ENCODE data around the gene TRIM59. TPM values are rescaled to one million over a fixed set of nuclear protein-coding genes. Genes with fewer than 3 reads are reported as not detected.
"Not testable (repeated sequence)": the region's sequence is repeated elsewhere in the genome, so short reads cannot be mapped to it uniquely, and the experiment has no call there.

TRIM59 gene
- total RNA-seq, 1 experiment from 2014 or later, result 20.8 TPM

DNA sequence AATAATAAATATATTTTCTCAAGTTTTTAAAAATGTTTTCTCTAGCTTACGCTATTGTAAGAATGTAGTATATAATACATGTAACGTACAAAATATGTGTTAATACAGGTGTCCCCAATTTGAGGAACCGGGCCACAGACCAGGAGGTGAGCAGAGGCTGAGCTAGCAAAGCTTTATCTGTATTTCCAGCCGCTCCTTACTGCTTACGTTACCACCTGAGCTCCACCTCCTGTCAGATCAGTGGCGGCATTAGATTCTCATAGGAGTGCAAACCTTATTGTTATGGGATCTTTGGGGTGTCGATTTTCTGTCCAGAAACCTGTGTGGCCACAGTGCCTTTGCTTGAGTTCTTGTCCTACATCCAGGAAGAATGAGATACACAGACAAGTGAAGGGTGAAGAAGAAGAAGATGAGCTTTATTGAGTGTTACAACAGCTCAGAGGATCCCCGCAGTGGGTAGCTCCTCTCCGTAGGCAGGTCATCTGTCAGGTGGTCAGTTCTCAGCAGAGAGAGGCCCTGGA lies 9.9 kb upstream of the TRIM59 start:
- no peak for DNase-seq
- Mint-ChIP-seq H3K4me1 (ENCODE audit: low read depth, unreplicated experiment) (no peaks in the 10 kb centered on the region), H3K9me3 (ENCODE audit: low read depth, unreplicated experiment) (no peaks in the 10 kb centered on the region), H3K4me3 (ENCODE audit: low read depth, unreplicated experiment) (no peak overlapping the region), H3K27me3 (ENCODE audit: unreplicated experiment) (peaks cover 40% of the 10 kb centered on the region), H3K36me3 (ENCODE audit: insufficient read depth, unreplicated experiment) (no peaks in the 10 kb centered on the region), H3K27ac (ENCODE audit: unreplicated experiment) (no peak overlapping the region)
- intact Hi-C loops (cut with micrococcal nuclease; ENCODE audit: unreplicated experiment), result no loop called here
- TF ChIP-seq, protein P1, sequence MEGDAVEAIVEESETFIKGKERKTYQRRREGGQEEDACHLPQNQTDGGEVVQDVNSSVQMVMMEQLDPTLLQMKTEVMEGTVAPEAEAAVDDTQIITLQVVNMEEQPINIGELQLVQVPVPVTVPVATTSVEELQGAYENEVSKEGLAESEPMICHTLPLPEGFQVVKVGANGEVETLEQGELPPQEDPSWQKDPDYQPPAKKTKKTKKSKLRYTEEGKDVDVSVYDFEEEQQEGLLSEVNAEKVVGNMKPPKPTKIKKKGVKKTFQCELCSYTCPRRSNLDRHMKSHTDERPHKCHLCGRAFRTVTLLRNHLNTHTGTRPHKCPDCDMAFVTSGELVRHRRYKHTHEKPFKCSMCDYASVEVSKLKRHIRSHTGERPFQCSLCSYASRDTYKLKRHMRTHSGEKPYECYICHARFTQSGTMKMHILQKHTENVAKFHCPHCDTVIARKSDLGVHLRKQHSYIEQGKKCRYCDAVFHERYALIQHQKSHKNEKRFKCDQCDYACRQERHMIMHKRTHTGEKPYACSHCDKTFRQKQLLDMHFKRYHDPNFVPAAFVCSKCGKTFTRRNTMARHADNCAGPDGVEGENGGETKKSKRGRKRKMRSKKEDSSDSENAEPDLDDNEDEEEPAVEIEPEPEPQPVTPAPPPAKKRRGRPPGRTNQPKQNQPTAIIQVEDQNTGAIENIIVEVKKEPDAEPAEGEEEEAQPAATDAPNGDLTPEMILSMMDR (IDR thresholded peaks at IDR 0.05; ENCODE audit: unreplicated experiment), result no peak
- CTCF ChIA-PET, result interaction anchor here (0.5 to 1.1 kb wide), 4 partner anchors 9 to 603 kb away, joined by 3 to 6 read pairs (median 4); no protein-coding TSS in a partner anchor
- BruUV-seq (replicated peaks), result no TSS peak

GRCh38 chr3:160458151-160458550 lies 8.6 kb upstream of the TRIM59 start:
- H3K36me3 Mint-ChIP-seq (ENCODE audit: insufficient read depth, unreplicated experiment), result no peaks in the 10 kb centered on the region
- CTCF ChIA-PET, result interaction anchor here (0.6 to 0.7 kb wide), 2 partner anchors 27 to 241 kb away, joined by 3 to 4 read pairs; no protein-coding TSS in a partner anchor
- TF ChIP-seq, protein P1 (IDR thresholded peaks at IDR 0.05; ENCODE audit: unreplicated experiment), result no peak
- no TSS peak for BruUV-seq (replicated peaks)
- H3K4me1 Mint-ChIP-seq (ENCODE audit: low read depth, unreplicated experiment), result no peaks in the 10 kb centered on the region
- H3K4me3 Mint-ChIP-seq (ENCODE audit: low read depth, unreplicated experiment), result no peak overlapping the region
- no peaks in the 10 kb centered on the region for H3K9me3 Mint-ChIP-seq (ENCODE audit: low read depth, unreplicated experiment)
- H3K27ac Mint-ChIP-seq (ENCODE audit: unreplicated experiment), result no peak overlapping the region
- no peak for DNase-seq
- H3K27me3 Mint-ChIP-seq (ENCODE audit: unreplicated experiment), result peaks cover 39% of the 10 kb centered on the region
- intact Hi-C loops (cut with micrococcal nuclease; ENCODE audit: unreplicated experiment), result no loop called here

DNA sequence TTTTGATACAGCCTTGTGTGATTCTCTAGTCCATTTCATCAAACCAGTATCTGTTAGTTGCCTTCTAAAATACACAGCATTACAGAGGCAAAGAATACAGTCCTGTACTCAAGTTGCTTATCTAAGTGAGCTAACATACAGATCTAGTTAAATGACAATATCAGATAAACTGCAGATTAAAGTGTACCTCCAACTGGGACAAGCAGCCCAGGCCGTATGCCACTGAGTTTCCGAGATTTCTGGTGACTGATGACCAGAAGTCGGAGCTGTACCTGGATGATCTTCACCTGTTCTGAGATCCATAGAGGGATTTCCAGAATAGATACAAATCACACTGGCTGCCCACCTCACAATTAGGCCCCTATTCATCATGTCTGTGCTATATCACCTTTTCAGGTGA lies 6.3 kb upstream of the TRIM59 start:
- no peak for DNase-seq
- Mint-ChIP-seq H3K4me1 (ENCODE audit: low read depth, unreplicated experiment) (peaks cover 1% of the 10 kb centered on the region), H3K36me3 (ENCODE audit: insufficient read depth, unreplicated experiment) (no peaks in the 10 kb centered on the region), H3K27ac (ENCODE audit: unreplicated experiment) (no peak overlapping the region), H3K4me3 (ENCODE audit: low read depth, unreplicated experiment) (no peak overlapping the region), H3K9me3 (ENCODE audit: low read depth, unreplicated experiment) (no peaks in the 10 kb centered on the region), H3K27me3 (ENCODE audit: unreplicated experiment) (peaks cover 19% of the 10 kb centered on the region)
- BruUV-seq (replicated peaks), result no TSS peak
- intact Hi-C loops (cut with micrococcal nuclease; ENCODE audit: unreplicated experiment), result no loop called here
- TF ChIP-seq, protein P1 (IDR thresholded peaks at IDR 0.05; ENCODE audit: unreplicated experiment), result no peak
- CTCF ChIA-PET, result interaction anchor here (0.6 kb wide), 1 partner anchor 404 kb away, joined by 4 read pairs; no protein-coding TSS in a partner anchor

- BruUV-seq (replicated peaks), result no TSS peak
- Mint-ChIP-seq H3K9me3 (ENCODE audit: low read depth, unreplicated experiment) (peaks cover 2% of the 10 kb centered on the region), H3K36me3 (ENCODE audit: insufficient read depth, unreplicated experiment) (peaks cover 6% of the 10 kb centered on the region), H3K27me3 (ENCODE audit: unreplicated experiment) (peaks cover 19% of the 10 kb centered on the region), H3K27ac (ENCODE audit: unreplicated experiment) (no peak overlapping the region), H3K4me3 (ENCODE audit: low read depth, unreplicated experiment) (no peak overlapping the region), H3K4me1 (ENCODE audit: low read depth, unreplicated experiment) (peaks cover 10% of the 10 kb centered on the region)
- TF ChIP-seq, protein P1 (IDR thresholded peaks at IDR 0.05; ENCODE audit: unreplicated experiment), result no peak
- CTCF ChIA-PET, result interaction anchor here (0.6 kb wide), 1 partner anchor 618 kb away, joined by 3 read pairs; no protein-coding TSS in a partner anchor
- no peak for DNase-seq
- intact Hi-C loops (cut with micrococcal nuclease; ENCODE audit: unreplicated experiment), result no loop called here
Observed at GRCh38 chr3:160454995-160455394, 5.4 kb upstream of the TRIM59 start.

- H3K27me3 Mint-ChIP-seq (ENCODE audit: unreplicated experiment); H3K4me3 Mint-ChIP-seq (ENCODE audit: low read depth, unreplicated experiment); H3K27ac Mint-ChIP-seq (ENCODE audit: unreplicated experiment); intact Hi-C loops (cut with micrococcal nuclease; ENCODE audit: unreplicated experiment); CTCF ChIA-PET; BruUV-seq (replicated peaks); H3K9me3 Mint-ChIP-seq (ENCODE audit: low read depth, unreplicated experiment); DNase-seq: not testable (repeated sequence)
- peaks cover 29% of the 10 kb centered on the region for H3K4me1 Mint-ChIP-seq (ENCODE audit: low read depth, unreplicated experiment)
- H3K36me3 Mint-ChIP-seq (ENCODE audit: insufficient read depth, unreplicated experiment), result peaks cover 23% of the 10 kb centered on the region
Observed at GRCh38 chr3:160452251-160452650, 2.7 kb upstream of the TRIM59 start.

Data from Calu3 (cell line).